ENCODE data around the gene NDST4.

DNA sequence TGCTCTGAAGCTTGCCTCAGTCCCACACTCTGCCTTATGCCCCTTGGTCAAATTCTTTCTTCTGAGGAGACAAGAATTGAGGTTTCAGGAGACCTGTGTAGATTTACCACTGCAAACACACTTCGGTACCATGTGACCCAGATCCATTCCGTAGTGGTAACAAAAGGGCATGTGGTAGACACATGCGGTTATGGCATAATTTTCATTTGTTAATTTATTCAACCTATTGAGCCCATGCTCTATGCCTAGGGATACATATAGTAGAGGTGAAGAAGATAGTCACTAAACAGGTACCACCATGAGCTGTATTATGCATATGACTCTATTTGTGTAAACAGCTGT is 190.9 kb downstream of the NDST4 start:
- TF ChIP-seq TCF12 (IDR thresholded peaks at IDR 0.05; ENCODE audit: low read depth) (no peak), NFIC (IDR thresholded peaks at IDR 0.05) (no peak), CEBPB (IDR thresholded peaks at IDR 0.05) (no peak), YY1 (IDR thresholded peaks at IDR 0.05; ENCODE audit: low read depth) (no peak), EGR1 (IDR thresholded peaks at IDR 0.05) (no peak), CREB1 (IDR thresholded peaks at IDR 0.05; ENCODE audit: low read depth) (no peak), ZBTB7A (IDR thresholded peaks at IDR 0.05; ENCODE audit: low read depth) (no peak), TAF1 (IDR thresholded peaks at IDR 0.05; ENCODE audit: low read depth) (no peak)
- TF ChIP-seq, protein P1, sequence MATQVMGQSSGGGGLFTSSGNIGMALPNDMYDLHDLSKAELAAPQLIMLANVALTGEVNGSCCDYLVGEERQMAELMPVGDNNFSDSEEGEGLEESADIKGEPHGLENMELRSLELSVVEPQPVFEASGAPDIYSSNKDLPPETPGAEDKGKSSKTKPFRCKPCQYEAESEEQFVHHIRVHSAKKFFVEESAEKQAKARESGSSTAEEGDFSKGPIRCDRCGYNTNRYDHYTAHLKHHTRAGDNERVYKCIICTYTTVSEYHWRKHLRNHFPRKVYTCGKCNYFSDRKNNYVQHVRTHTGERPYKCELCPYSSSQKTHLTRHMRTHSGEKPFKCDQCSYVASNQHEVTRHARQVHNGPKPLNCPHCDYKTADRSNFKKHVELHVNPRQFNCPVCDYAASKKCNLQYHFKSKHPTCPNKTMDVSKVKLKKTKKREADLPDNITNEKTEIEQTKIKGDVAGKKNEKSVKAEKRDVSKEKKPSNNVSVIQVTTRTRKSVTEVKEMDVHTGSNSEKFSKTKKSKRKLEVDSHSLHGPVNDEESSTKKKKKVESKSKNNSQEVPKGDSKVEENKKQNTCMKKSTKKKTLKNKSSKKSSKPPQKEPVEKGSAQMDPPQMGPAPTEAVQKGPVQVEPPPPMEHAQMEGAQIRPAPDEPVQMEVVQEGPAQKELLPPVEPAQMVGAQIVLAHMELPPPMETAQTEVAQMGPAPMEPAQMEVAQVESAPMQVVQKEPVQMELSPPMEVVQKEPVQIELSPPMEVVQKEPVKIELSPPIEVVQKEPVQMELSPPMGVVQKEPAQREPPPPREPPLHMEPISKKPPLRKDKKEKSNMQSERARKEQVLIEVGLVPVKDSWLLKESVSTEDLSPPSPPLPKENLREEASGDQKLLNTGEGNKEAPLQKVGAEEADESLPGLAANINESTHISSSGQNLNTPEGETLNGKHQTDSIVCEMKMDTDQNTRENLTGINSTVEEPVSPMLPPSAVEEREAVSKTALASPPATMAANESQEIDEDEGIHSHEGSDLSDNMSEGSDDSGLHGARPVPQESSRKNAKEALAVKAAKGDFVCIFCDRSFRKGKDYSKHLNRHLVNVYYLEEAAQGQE (IDR thresholded peaks at IDR 0.05; ENCODE audit: low read depth) = no peak

All from Ishikawa (cell line).